BE2C (cell line): Measurements from ENCODE around the gene TRIM38.
A peak's percentile ranks its signal among the peaks of the same experiment; 100 is the strongest.

Experiments used
- DNase-seq: peaks from one replicate; pipeline ENCODE4 v3.0.0-alpha.2; 2020
- H3K27me3 ChIP-seq: fragments of 250-450 bp; sonication (Bioruptor Pico); 2 replicates; pipeline ENCODE4 v1.5.1; 2020; ENCODE audit warnings: mild to moderate bottlenecking
- H3K36me3 ChIP-seq: fragments of 250-450 bp; sonication (Bioruptor Pico); 2 replicates; pipeline ENCODE4 v1.5.1; 2020; ENCODE audit warnings: mild to moderate bottlenecking
- H3K4me1 ChIP-seq: fragments of 250-450 bp; sonication (Bioruptor Pico); 2 replicates; pipeline ENCODE4 v1.5.1; 2020
- H3K4me3 ChIP-seq: 2 replicates; pipeline ENCODE4 v1.5.1; 2011; ENCODE audit warnings: low read depth, low read length
- H3K9me3 ChIP-seq: fragments of 250-450 bp; sonication (Bioruptor Pico); 2 replicates; pipeline ENCODE4 v1.5.1; 2020
- CTCF ChIP-seq: IDR thresholded peaks from 2 replicates; pipeline ENCODE4 v1.5.1; 2012; ENCODE audit warnings: mild to moderate bottlenecking, low read depth, low read length

TRIM38 gene

DNA sequence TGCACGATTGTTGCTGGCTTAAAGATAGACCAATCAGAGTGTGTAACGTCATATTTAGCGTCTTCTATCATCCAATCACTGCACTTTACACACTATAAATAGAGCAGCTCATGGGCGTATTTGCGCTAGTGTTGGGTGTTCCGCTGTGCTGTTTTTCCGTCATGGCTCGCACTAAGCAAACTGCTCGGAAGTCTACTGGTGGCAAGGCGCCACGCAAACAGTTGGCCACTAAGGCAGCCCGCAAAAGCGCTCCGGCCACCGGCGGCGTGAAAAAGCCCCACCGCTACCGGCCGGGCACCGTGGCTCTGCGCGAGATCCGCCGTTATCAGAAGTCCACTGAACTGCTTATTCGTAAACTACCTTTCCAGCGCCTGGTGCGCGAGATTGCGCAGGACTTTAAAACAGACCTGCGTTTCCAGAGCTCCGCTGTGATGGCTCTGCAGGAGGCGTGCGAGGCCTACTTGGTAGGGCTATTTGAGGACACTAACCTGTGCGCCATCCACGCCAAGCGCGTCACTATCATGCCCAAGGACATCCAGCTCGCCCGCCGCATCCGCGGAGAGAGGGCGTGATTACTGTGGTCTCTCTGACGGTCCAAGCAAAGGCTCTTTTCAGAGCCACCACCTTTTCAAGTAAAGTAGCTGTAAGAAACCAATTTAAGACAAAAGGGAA, 57.9 kb downstream of the TRIM38 start:
- peak; percentile 77 for DNase-seq
- H3K4me1 ChIP-seq = no peaks in the 10 kb centered on the region; the same call in 1 of the 2 replicates
- TF ChIP-seq CTCF = no peak

DNA sequence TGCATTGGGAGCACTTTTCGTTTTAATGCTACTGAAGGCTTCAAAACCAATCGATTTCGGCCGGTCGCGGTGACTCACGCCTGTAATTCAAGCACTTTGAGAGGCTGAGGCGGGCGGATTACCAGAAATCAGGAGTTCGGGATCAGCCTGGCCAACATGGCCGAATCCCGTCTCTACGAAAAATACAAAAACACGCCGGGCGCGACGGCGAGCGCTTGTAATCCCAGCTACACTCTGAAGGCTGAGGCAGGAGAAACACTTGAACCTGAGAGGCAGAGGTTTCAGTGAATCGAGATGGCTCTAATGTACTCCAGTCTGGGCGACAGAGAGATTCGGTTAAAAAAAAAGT, 58.4 kb downstream of the TRIM38 start:
- peak; percentile 69 for DNase-seq

More for the DNA sequence above, 57.9 kb downstream of the TRIM38 start:
- Histone ChIP-seq H3K9me3 (no peaks in the 10 kb centered on the region), H3K36me3 (no peaks in the 10 kb centered on the region), H3K4me3 (peak overlapping the region; percentile 94), H3K27me3 (no peaks in the 10 kb centered on the region)

DNA sequence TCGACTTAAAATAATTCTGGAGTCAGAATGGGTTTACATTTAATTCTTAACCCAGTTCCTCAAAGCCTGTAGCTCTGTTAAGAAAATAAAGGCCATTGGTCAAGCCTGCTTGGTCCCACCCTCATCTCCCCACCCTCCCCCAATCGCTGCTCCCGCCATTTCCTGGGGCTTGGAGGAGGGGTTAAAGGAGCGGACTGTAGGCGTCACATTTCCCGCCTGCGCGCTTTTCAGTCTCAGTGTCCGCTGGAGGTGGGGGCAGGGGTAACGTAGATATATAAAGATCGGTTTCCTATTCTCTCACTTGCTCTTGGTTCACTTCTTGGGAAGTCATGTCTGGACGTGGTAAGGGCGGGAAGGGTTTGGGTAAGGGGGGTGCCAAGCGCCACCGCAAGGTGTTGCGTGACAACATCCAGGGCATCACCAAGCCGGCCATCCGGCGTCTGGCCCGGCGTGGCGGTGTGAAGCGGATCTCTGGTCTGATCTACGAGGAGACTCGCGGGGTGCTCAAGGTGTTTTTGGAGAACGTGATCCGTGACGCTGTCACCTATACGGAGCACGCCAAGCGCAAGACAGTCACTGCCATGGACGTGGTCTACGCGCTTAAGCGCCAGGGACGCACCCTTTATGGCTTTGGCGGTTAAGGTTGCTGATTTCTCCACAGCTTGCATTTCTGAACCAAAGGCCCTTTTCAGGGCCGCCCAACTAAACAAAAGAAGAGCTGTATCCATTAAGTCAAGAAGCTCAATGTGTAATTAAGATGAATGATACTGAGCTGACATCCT, 58.9 kb downstream of the TRIM38 start:
- no peaks in the 10 kb centered on the region for H3K9me3 ChIP-seq
- H3K4me1 ChIP-seq = no peaks in the 10 kb centered on the region; the same call in none of the 2 replicates
- no peaks in the 10 kb centered on the region for H3K36me3 ChIP-seq
- no peaks in the 10 kb centered on the region for H3K27me3 ChIP-seq
- TF ChIP-seq CTCF = no peak
- peak overlapping the region; percentile 94 for H3K4me3 ChIP-seq
- peak; percentile 95 for DNase-seq

More for the DNA sequence above, 58.4 kb downstream of the TRIM38 start:
- Histone ChIP-seq H3K4me1 (no peaks in the 10 kb centered on the region; the same call in none of the 2 replicates), H3K36me3 (no peaks in the 10 kb centered on the region), H3K9me3 (no peaks in the 10 kb centered on the region), H3K4me3 (peak overlapping the region; percentile 94), H3K27me3 (no peaks in the 10 kb centered on the region)
- TF ChIP-seq CTCF = no peak

GRCh38 chr6:26022132-26022472, 59.5 kb downstream of the TRIM38 start:
- Histone ChIP-seq H3K4me1 (no peaks in the 10 kb centered on the region; the same call in none of the 2 replicates), H3K4me3 (peak overlapping the region; percentile 94), H3K27me3 (no peaks in the 10 kb centered on the region), H3K36me3 (no peaks in the 10 kb centered on the region), H3K9me3 (no peaks in the 10 kb centered on the region)
- peak; percentile 65 for DNase-seq
- no peak for TF ChIP-seq CTCF

- no peak for DNase-seq
- TF ChIP-seq CTCF = no peak
- Histone ChIP-seq H3K36me3 (no peaks in the 10 kb centered on the region), H3K4me3 (peak overlapping the region; percentile 94), H3K4me1 (peaks cover 4% of the 10 kb centered on the region), H3K27me3 (no peaks in the 10 kb centered on the region), H3K9me3 (no peaks in the 10 kb centered on the region)
These were observed 60.1 kb downstream of the TRIM38 start for GRCh38 chr6:26022737-26023136.

DNA sequence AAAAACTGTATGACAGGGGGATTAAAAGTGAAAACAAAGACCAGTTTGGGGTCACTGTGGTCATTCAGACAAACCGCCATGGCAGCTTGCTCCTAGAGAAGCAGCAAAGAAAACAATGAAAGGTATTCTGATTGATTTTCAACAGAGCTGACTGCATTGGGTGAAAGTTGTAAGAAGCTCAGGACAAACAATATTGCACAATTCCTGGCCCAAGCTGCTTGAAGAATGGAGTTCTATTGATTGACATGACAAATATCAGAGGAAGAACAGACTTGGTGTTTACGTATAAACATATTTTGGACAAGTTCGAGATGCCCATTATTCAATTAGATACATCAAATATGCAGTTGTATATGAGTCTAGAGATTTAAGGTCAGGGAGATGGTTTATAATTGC, 62.0 kb downstream of the TRIM38 start:
- peaks cover 16% of the 10 kb centered on the region for H3K4me1 ChIP-seq
- no peak for TF ChIP-seq CTCF

More for the DNA sequence above, 62.0 kb downstream of the TRIM38 start:
- H3K36me3 ChIP-seq = no peaks in the 10 kb centered on the region
- no peaks in the 10 kb centered on the region for H3K9me3 ChIP-seq
- H3K27me3 ChIP-seq = no peaks in the 10 kb centered on the region
- H3K4me3 ChIP-seq = no peak overlapping the region
- no peak for DNase-seq
